HepG2 (cell line): ENCODE measurements around the gene ACSS1. TPM values are rescaled to one million over a fixed set of nuclear protein-coding genes. Genes with fewer than 3 reads are reported as not detected.

Experiments used
- ARID5B ChIP-seq: IDR thresholded peaks from 2 replicates; pipeline ENCODE4 v1.4.0; 2020; ENCODE audit warnings: mild to moderate bottlenecking, missing genetic modification reagents
- ELF3 ChIP-seq: IDR thresholded peaks from 2 replicates; pipeline ENCODE4 v1.6.1; 2016; ENCODE audit warnings: missing genetic modification reagents, missing compliant biosample characterization
- ELF4 ChIP-seq: sonication (generic); formaldehyde crosslinking; IDR thresholded peaks from 2 replicates; pipeline ENCODE4 v1.5.0; 2020; ENCODE audit warnings: missing genetic modification reagents, mild to moderate bottlenecking, moderate library complexity, borderline replicate concordance
- ETV5 ChIP-seq: IDR thresholded peaks from 2 replicates; pipeline ENCODE4 v1.6.1; 2018; ENCODE audit warnings: missing biosample characterization, missing genetic modification reagents, inconsistent platforms, borderline replicate concordance
- FOSL2 ChIP-seq: sonication (generic); formaldehyde crosslinking; IDR thresholded peaks from 2 replicates; pipeline ENCODE4 v1.4.0; 2020; ENCODE audit warnings: missing genetic modification reagents
- FOXO1 ChIP-seq: sonication (generic); formaldehyde crosslinking; IDR thresholded peaks from 2 replicates; pipeline ENCODE4 v1.4.0; 2020; ENCODE audit warnings: missing genetic modification reagents
- GLI4 ChIP-seq: sonication (generic); formaldehyde crosslinking; IDR thresholded peaks from 2 replicates; pipeline ENCODE4 v1.5.1; 2020; ENCODE audit warnings: missing genetic modification reagents, mild to moderate bottlenecking, moderate library complexity, borderline replicate concordance
- HDAC2 ChIP-seq: sonication (generic); formaldehyde crosslinking; IDR thresholded peaks from 2 replicates; pipeline ENCODE4 v1.4.0; 2020; ENCODE audit warnings: missing genetic modification reagents
- HNF4A ChIP-seq: sonication (generic); formaldehyde crosslinking; IDR thresholded peaks from 2 replicates; pipeline ENCODE4 v1.4.0; 2020; ENCODE audit warnings: missing genetic modification reagents
- MED1 ChIP-seq: sonication (generic); formaldehyde crosslinking; IDR thresholded peaks from 2 replicates; pipeline ENCODE4 v1.4.0; 2020; ENCODE audit warnings: missing genetic modification reagents
- MIER3 ChIP-seq: IDR thresholded peaks from 2 replicates; pipeline ENCODE4 v1.6.1; 2016; ENCODE audit warnings: missing compliant biosample characterization, borderline replicate concordance
- POGZ ChIP-seq: sonication (generic); formaldehyde crosslinking; IDR thresholded peaks from 2 replicates; pipeline ENCODE4 v1.4.0; 2020; ENCODE audit warnings: mild to moderate bottlenecking, missing genetic modification reagents
- RBFOX2 ChIP-seq: fragments of 200-400 bp; formaldehyde crosslinking; IDR thresholded peaks from 2 replicates; pipeline ENCODE4 v1.6.1; 2017; ENCODE audit warnings: low read depth, mild to moderate bottlenecking, low read length
- SAP130 ChIP-seq: IDR thresholded peaks from 2 replicates; pipeline ENCODE4 v1.6.1; 2016; ENCODE audit warnings: low read depth
- SOX5 ChIP-seq: IDR thresholded peaks from 2 replicates; pipeline ENCODE4 v1.6.1; 2016; ENCODE audit warnings: borderline replicate concordance
- ZFP37 ChIP-seq: sonication (generic); formaldehyde crosslinking; IDR thresholded peaks from 2 replicates; pipeline ENCODE4 v1.4.0; 2020; ENCODE audit warnings: missing genetic modification reagents, borderline replicate concordance
- ZNF550 ChIP-seq: sonication (generic); formaldehyde crosslinking; IDR thresholded peaks from 2 replicates; pipeline ENCODE4 v1.4.0; 2020; ENCODE audit warnings: mild to moderate bottlenecking, missing genetic modification reagents, borderline replicate concordance
- ZNF639 ChIP-seq: conservative IDR thresholded peaks from 2 replicates; pipeline ENCODE4 v1.6.1; 2018; ENCODE audit warnings: missing genetic modification reagents
- ZNF670 ChIP-seq: sonication (generic); formaldehyde crosslinking; IDR thresholded peaks from 2 replicates; pipeline ENCODE4 v1.8.0; 2022; ENCODE audit warnings: mild to moderate bottlenecking, missing genetic modification reagents, borderline replicate concordance
- ZNF746 ChIP-seq: sonication (generic); formaldehyde crosslinking; IDR thresholded peaks from 2 replicates; pipeline ENCODE4 v1.8.0; 2022; ENCODE audit warnings: mild to moderate bottlenecking, missing genetic modification reagents
- polyA plus RNA-seq, 8 experiments: library from polyadenylated mRNA; depleted of rRNA in 3 of 8; stranded (reverse) in 7 of 8; unstranded in 1 of 8; fragments of >200 nt; fragmentation: Illumina TruSeq in 4 of 8; extraction: Trizol in 4 of 8; gene quantifications; 2 replicates each; pipeline versions ENCODE4 v1.2.1 to v1.2.3, GENCODE V29; 2011 to 2016; ENCODE audit warnings: low read depth in 4 of 8, missing spikeins in 1 of 8, mixed read lengths in 1 of 8; ENCODE audit not compliant: insufficient read depth in 1 of 8
- total RNA-seq, 5 experiments: library from RNA; depleted of rRNA; stranded (reverse); fragments of >200 nt; fragmentation: Illumina TruSeq; extraction: Trizol; gene quantifications; 2 replicates each; pipeline ENCODE4 v1.2.3, GENCODE V29; 2016; ENCODE audit warnings: low read depth in 1 of 5
- TF ChIP-seq, protein P1 (sequence below): sonication (generic); formaldehyde crosslinking; IDR thresholded peaks from 2 replicates; pipeline ENCODE4 v1.4.0; 2020; ENCODE audit warnings: low read depth, mild to moderate bottlenecking, missing genetic modification reagents
- TF ChIP-seq, protein P2 (sequence below): sonication (generic); formaldehyde crosslinking; IDR thresholded peaks from 2 replicates; pipeline ENCODE4 v1.4.0; 2020; ENCODE audit warnings: missing genetic modification reagents
- TF ChIP-seq, protein P3 (sequence below): sonication (generic); formaldehyde crosslinking; IDR thresholded peaks from 2 replicates; pipeline ENCODE4 v1.4.0; 2020; ENCODE audit warnings: missing genetic modification reagents

The ACSS1 gene
- total and polyA plus RNA-seq, 2 of the 13 experiments (the other 11 are each of a cell fraction or from before 2014, with no cell fraction given): 15.2 to 41.6 TPM

- TF ChIP-seq ZNF639 (CRISPR knock-in tag) (0 out of 2 replicates have a peak, but pooled peaks have one; percentile 26), FOSL2 (CRISPR knock-in tag) (peak; percentile 88), ARID5B (CRISPR knock-in tag) (peak; percentile 87), GLI4 (CRISPR knock-in tag) (no peak), ELF3 (CRISPR knock-in tag) (peak; percentile 69), ZFP37 (CRISPR knock-in tag) (0 out of 2 replicates have a peak, but pooled peaks have one; percentile 43), ZNF670 (0 out of 2 replicates have a peak, but pooled peaks have one; percentile 22), POGZ (CRISPR knock-in tag) (peak; percentile 53; the same call in 1 of the 2 replicates), RBFOX2 (no peak), MIER3 (CRISPR knock-in tag) (peak; percentile 79; the same call in 1 of the 2 replicates), SAP130 (CRISPR knock-in tag) (peak; percentile 77), MED1 (CRISPR knock-in tag) (peak; percentile 79), ZNF550 (no peak), ETV5 (CRISPR knock-in tag) (0 out of 2 replicates have a peak, but pooled peaks have one; percentile 20), ELF4 (CRISPR knock-in tag) (no peak), HNF4A (CRISPR knock-in tag) (peak; percentile 83), FOXO1 (CRISPR knock-in tag) (peak; percentile 74), ZNF746 (CRISPR knock-in tag) (0 out of 2 replicates have a peak, but pooled peaks have one; percentile 35), HDAC2 (CRISPR knock-in tag) (peak; percentile 71; the same call in 1 of the 2 replicates), SOX5 (CRISPR knock-in tag) (peak; percentile 73; the same call in 1 of the 2 replicates)
- TF ChIP-seq, protein P1, sequence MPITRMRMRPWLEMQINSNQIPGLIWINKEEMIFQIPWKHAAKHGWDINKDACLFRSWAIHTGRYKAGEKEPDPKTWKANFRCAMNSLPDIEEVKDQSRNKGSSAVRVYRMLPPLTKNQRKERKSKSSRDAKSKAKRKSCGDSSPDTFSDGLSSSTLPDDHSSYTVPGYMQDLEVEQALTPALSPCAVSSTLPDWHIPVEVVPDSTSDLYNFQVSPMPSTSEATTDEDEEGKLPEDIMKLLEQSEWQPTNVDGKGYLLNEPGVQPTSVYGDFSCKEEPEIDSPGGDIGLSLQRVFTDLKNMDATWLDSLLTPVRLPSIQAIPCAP: no peak
- TF ChIP-seq, protein P2, sequence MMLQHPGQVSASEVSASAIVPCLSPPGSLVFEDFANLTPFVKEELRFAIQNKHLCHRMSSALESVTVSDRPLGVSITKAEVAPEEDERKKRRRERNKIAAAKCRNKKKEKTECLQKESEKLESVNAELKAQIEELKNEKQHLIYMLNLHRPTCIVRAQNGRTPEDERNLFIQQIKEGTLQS (CRISPR knock-in tag): peak; percentile 84; the same call in 1 of the 2 replicates
- TF ChIP-seq, protein P3, sequence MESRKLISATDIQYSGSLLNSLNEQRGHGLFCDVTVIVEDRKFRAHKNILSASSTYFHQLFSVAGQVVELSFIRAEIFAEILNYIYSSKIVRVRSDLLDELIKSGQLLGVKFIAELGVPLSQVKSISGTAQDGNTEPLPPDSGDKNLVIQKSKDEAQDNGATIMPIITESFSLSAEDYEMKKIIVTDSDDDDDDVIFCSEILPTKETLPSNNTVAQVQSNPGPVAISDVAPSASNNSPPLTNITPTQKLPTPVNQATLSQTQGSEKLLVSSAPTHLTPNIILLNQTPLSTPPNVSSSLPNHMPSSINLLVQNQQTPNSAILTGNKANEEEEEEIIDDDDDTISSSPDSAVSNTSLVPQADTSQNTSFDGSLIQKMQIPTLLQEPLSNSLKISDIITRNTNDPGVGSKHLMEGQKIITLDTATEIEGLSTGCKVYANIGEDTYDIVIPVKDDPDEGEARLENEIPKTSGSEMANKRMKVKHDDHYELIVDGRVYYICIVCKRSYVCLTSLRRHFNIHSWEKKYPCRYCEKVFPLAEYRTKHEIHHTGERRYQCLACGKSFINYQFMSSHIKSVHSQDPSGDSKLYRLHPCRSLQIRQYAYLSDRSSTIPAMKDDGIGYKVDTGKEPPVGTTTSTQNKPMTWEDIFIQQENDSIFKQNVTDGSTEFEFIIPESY (CRISPR knock-in tag): peak; percentile 24; the same call in 1 of the 2 replicates
Measured at GRCh38 chr20:24987244-24987643, 70.7 kb downstream of the ACSS1 start (continued).
